Stimulated activated CD8-positive, alpha-beta memory T cell treated with anti-CD3 and anti-CD28 coated beads, Interleukin-15, amount 100 ng/mL, for 48 hours (primary cell): ENCODE data around the gene ZGLP1.
A peak's percentile ranks its signal among the peaks of the same experiment; 100 is the strongest.
"Not testable (repeated sequence)": the region's sequence is repeated elsewhere in the genome, so short reads cannot be mapped to it uniquely, and the experiment has no call there.

Experiments
- DNase-seq, 2 donors: peaks; one replicate each; pipeline ENCODE4 v3.0.0-alpha.2; 2020; ENCODE audit warnings: low read depth in 2 of 2

ZGLP1 gene

DNA sequence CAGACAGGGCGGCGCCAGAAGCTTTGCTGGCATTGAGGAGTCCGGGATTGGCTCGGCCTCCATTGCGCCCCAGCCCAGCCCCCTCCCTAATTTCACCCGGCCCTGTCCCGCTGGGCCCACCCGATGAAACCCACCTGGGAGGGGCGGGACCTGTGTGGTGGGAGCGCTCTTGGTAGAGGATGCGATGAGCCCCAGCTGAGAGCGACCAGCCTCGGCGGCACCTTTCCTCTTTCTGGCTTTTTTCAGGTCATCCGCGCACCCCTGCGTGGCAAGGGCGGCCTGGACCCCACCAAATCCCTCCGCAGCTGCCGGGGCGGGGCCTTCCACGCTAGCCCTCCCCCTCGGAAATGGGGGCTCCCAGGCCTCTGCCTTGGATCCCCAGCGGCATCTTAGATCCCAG, at the start of gene ZGLP1:
Gene ZGLP1, minus strand, starts transcription at position 393 of the 400 bp plus-strand sequence.
- no peak for DNase-seq

DNA sequence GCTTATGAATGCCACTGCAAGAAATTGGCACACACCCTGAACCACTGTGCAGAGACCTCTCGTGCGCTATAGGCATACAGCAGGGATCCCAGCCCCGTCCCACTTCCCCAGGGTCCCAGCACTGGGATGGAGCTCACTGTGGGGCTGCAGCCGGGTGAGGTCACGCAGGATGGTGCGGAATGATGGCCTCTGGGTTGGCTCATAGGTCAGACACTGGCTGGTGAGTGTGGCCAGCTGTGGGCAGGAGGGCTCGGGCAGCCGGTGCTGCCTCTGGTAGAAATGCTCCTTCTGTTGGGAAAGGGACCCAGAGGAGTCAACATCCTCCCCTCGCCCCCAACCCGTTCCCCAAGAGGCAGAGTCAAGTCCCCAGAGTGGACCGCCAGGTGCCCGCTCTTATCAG, 46.8 kb upstream of the ZGLP1 start:
- no peak for DNase-seq

DNA sequence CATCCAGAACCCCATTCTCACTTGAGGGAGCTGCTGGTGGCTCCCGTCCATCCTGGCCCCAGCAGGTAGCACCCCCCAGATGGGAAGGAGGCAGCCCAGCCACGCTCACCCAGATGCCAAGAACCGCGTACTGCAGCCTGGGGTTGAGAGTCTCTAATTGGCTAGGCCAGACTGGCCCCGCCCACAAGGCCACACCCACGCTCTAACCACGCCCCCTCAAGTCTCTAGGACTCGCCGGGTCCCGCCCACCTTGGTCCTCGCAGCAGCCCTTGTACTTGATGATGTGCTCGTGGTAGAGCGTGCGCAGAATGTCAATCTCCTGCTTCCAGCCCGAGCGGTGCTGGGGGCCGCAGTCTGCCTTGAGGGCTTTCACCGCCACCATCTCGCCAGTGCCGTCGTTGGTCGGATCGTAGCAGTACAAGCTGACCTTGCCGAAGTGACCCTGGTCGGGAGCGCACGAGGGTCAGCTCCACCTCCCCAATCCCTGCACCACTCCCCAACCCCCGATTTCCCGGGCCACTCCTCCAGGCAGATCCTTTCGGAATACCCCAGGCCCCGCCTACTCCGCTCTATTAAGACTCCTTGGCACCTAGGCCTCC, 44.3 kb upstream of the ZGLP1 start:
- DNase-seq: peak; percentile 37 to 47

DNA sequence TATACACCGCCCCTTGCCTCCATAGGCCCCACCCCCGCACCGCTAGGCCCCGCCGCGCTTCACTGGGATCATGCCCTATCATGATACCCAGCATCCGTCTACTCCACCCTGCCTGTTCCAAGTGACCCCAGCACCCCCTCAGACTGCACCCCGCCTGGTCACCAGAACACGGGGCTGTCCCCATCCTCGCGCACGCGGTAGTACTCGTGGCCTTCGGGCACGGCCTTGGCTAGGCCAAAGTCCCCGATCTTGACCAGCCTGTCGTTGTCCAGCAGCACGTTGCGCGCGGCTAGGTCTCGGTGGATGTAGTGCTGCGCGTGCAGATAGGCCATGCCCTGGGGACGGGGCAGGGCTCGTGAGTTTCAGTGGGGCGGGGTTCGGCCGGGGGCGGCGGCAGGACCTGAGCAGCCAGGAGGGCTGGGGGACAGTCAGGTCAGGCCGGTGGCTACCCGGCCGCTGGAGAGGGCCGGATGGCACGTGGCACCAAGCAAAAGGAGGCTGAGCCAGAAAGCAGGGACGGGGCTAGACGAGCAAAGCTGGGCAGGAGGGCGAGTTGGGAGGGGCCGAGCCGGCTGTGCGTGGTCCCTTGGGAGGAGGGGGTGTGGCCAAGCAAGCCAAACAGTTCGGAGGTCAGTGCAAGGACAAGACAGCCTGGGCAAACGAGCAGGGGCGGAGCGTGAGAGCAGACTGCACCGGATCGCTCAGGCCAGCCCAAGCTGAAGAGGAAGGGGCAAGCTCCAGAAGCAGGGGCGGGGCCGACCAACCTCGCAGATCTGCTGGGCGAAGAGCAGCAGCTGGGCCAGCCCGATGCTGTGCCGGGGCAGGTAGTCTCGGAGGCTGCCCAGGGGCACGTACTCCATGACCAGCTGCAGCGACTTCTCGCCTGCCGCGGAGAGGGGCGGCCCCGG, 43.4 kb upstream of the ZGLP1 start:
- no peak for DNase-seq

DNA sequence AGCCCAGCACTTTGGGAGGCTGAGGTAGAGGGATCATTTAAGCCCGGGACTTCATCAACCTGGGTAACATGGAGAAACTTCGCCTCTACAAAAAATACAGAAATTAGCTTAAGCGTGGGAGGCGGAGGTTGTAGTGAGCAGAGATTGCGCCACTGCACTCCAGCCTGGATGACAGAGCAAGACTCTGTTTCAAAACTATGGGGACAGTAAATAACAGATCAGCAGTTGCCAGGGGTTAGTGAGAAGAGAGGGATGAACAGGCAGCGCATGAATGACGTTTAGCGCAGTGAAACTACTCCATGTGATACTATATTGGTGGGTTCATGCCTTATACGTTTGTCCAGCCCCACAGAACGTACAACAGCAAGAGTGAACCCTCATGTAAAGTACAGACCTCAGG, 36.9 kb upstream of the ZGLP1 start:
- DNase-seq: no peak

DNA sequence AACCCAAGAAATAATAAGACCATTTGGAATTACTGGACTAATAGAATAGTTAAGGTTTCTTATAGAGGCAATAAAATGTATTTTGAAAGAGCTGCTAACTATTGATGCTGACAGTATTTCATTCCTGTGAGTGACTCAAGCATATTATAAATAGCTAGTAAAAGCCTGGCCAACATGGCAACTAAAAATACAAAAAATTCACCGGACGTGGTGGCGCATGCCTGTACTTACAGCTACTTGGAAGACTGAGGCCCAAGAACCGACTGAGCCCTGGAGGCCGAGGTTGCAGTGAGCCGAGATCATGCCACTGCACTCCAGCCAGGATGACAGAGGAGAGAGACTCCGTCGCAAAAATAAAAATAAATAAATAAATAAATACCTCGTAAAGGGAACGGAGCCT, 35.2 kb upstream of the ZGLP1 start:
- no peak for DNase-seq

DNA sequence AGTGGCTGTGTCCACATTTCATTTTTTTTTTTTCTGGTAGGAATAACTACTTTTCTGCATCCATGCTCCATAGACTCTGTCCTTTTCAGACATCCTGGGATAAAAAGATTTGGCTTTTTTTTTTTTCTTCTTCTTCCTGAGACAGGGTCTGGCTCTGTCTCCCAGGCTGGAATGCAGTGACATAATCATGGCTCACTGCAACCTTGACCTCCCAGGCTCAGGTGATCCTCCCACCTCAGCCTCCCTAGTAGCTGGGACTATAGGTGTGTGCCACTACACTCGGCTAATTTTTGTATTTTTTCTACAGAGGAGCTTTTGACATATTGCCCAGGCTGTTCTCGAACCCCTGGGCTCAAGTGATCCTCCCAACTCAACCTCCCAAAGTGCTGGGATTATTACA, 33.9 kb upstream of the ZGLP1 start:
- no peak for DNase-seq

DNA sequence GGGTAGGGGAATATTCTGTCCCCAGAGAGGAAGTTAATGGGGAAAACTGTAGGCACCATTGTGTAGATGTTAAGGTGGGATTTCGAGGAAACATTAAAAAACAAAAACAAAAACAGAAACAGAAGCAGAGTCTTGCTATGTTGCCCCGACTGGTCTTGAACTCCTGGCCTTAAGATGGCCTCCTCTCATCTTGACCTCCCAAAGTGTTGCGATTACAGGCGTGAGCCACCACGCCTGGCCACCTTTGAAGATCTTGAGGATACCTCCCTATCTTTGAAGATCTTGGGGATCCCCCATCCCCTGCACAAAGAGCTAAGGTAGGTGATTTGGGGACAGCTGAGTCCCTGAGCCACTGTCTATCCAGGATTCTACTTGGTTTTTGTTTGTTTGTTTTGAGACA, 30.4 kb upstream of the ZGLP1 start:
- DNase-seq: no peak

DNA sequence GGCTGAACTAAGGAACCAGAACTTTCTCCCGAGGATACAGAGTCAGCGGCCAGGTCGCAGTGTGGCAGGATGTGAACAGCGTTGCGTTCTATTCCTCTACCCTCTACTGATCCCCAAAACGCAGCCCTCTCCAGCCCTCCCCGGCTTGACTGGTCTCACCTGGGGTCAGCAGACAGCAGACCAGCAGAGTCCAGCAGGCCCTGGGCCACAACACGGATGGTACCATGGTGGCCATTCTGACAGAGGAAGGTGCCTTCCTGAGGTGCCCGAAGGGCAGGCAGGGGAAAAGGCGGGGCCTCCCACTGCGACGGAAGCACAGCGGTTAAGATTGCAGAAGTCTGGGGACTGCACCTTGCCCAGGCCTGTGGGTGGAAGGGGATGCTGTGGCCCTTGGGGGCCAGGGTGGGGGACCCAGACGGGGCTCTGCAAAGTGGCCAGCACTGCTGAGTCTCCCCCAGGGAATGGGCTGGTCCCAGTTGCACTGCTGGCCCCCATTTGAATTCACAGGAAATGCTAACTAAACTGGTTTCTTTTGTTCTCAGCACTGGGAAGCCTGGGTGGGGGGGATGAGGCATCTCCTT, 29.9 kb upstream of the ZGLP1 start, which contains the start of gene ICAM3:
Gene ICAM3, minus strand, starts transcription at position 245 of the 581 bp plus-strand sequence. Its CDS starts 10 bp downstream, at position 235.
- DNase-seq: peak; percentile 61

DNA sequence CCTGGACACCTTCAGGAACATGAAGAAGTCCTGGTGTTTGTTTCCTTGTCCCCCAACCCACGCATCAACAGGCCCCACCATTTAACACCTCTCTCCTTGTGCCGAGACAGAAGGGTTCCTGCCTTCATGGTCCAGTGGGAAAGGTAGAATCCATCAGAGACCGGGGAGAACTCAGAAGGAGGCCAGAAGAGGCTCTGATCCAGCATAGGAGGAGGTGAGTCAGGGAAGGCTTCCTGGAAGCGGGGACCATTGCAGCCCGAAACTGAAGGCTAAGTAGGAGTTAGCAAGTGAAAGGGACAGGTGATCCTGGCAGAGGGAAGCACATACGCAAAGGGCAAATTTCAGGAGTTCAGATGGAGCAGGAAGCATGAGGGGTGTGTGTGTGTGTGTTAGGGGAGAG, 29.3 kb upstream of the ZGLP1 start:
- DNase-seq: no peak

DNA sequence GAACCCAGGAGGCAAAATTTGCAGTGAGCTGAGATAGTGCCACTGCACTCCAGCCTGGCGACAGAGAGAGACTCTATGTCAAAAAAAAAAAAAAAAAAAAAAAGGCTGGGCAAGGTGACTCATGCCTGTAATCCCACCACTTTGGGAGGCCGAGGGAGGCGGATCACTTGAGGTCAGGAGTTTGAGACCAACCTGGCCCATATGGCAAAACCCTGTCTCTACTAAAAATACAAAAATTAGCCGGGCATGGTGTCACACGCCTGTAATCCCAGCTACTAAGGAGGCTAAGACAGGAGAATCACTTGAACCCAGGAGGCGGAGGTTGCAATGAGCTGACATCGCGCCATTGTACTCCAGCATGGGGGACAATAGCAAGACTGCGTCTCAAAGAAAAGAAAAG, 27.1 kb upstream of the ZGLP1 start:
- DNase-seq: not testable (repeated sequence)

DNA sequence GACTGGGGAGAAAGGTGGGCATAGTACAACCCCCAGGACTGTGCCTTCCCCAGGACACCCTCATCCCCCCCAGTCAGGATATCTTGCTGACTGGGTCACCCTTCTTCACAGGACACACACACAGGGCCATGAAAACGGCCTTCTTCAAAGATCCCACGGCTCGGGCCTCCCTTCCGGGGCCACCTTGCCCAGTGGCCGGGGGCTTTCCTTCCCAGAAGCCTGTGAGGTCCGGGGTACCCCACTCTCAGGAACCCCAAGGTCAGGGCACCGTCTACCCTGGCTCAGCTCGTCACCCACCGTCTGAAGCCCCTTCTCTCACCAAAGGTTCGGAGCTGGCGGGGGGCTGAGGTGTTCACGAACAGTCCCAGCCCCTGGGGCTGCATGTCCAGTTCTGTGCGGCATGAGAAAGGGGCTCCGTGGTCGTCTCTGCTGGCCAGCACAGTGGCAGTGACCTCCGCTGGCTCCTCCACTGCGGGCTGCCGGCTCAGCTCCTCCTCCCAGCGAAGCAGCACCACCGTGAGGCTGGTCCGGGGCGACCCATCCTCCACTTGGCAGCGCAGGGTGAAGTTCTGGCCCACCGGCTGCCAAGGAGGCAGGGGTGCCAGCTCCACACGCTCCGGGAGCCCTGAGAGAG, 25.9 kb upstream of the ZGLP1 start:
- DNase-seq: no peak

DNA sequence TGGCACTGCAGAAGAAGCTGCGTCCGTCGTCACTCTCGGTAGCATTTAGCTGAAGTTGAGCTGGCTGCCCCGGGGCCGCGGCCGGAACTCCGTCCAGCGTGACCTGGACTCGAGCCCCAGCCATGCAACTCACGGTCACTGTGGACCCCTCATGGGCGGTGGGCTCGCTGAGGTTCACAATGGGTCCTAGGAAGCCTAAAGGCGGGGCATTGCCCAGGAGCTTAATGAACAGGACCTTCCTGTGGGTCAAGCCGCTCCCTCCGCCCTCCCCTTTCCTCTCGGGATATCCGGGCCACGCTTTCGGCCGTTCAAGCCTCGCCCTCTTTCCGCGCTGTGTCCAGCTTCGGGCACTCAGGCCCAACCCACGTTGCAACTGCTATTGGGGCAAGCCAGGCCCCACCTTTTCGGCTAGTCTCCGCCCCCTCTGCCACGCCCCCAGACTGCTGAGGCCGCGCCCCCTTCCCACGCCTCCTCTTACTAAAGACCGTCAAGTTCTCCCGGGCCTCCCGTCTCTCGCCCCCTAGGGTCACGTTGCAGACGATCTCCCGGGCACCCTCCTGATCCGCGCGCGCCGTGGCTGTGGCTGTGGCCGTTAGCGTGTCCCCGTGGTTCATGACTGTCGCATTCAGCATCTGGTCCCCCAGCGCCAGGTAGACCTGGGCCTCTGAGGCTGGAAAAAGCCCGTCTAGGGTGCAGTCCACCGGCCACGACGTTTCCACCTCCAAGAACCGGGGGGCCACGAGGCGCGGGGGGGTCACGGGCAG, 25.2 kb upstream of the ZGLP1 start:
- DNase-seq: peak in 1 of 2 donors; percentile 49

DNA sequence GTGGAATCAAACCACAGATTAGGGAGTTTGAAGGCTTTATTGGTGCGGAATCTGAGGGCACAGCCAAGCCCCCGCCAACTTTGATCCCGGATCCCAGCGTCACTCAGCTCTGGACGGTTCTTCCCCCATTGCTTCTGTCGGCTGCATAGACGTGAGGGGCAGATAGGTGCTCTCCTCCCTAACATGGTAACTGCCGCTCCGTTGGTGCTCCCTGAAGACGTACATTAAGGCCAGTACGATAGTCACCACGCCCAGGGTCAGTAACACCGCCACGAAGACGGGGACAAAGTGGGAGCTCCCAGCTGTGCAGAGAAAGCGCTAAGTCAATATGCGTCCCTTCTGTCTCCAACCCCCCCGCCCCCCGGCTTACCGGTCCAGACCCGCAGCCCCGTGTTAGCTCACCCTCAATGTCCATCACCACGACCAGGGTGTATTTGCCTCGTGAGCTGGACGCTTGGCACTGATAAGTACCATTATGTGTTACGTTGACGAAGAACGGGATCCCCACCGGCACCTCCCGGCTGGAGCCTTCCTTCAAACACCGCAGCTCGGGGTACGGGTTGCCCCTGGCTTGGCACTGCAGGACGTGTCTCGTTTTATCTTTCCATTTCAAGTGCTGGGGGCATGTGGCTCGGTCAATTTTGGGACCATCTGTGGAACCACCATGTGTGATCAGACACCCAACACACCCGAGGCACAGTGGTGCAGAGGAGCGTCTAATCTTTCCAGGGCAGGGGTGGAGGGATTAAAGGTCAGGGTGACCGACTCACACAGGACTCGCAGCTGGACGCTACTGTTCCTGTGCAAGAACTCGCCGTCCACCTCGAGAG, 24.4 kb upstream of the ZGLP1 start:
- no peak for DNase-seq

DNA sequence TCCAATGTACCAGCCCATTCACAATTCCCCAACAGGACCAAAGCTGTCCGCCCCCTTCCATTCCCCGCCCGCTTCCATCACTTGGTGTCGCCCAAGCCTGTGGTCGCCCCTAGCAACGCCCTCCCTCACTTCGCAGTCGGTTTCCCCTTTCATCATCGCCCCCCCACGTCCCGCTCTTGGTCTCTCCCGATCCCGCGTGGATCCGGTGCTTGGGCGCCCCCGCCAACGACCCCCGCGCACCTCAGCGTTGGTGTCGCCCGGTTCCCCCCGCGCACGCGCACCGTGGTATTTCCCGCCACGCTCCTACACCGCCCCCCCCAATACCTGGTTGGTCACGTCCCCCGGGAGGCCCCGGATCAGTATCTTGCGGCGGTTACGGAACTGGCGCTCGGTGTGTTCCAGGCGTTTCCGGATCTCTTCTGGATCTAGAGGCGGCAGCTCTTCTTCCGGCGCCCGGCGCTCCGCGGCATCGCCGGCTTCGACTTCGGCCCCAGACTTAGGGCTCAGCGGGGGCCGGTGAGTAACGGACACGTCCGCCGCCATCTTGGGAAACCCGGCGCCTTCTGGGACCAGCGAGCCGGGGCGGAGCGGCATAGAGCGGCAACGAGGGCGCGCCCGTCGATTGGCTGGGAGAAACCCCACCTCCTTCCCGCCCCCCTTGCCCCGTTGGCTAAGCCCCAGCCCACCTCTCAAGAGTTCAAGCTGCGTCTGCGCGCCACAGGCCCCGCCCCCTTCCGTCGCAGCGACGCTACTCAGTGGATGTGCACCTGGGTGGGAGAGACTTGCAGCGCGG, 23.5 kb upstream of the ZGLP1 start, which contains the start of gene RAVER1:
Gene RAVER1, minus strand, starts transcription at position 565 of the 793 bp plus-strand sequence. Its CDS starts 22 bp downstream, at position 543.
- peak; percentile 98 for DNase-seq

DNA sequence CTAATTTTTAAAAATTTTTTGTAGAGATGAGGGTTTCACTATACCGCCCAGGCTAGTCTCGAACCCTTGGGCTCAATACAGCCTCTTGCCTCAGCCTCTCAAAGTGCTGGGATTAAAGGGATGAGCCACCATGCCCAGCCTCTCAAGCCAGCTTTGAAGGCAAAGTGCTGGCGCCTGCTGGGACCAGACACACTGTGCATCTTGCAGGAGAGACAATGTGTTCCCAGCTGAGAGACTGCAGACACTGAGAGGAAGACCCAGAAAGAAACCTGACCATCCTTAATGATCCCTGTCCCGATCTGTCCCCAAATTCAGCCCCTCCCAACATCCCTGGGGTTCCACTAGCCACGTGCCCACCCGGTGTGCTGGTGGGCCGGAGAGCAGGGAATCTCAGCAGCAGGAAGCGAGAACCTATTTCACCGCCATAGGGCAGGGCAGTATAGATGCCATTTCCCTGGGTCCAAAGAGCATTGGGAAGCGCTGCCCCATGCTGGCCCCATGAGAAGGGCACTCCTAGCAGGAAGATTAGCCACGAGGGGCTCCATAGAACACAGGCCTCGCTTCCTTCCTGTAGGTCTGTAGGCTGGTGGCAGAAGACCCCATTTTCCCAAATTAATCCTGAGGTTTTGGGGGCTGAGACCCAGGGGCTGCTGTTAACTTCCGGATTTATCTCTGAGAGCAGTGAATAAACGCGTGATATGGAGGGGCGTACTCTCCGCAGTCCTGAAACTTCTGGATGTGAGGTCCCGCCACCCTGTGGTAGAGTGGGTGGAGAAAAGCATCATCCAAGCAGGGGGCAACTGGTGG, 22.7 kb upstream of the ZGLP1 start:
- no peak for DNase-seq

DNA sequence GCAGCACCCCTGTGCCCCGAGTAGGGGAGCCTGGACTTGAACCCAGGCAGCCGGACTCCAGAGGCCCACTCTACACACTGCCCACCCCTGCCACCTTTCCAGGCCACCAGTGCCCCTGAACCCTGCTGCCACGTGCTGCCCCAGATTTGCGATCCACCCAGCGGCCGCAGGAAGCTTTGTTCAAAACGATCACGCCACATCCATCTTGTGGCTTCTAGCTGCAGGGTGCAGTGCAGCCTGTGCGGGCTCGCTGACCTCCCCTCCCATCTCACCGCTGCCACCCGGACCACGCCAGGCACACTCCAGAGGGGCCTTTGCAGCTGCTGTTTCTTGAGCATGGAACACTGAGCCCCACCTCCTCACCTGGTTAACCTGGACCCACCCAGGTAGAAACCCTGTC, 19.9 kb upstream of the ZGLP1 start:
- no peak for DNase-seq

DNA sequence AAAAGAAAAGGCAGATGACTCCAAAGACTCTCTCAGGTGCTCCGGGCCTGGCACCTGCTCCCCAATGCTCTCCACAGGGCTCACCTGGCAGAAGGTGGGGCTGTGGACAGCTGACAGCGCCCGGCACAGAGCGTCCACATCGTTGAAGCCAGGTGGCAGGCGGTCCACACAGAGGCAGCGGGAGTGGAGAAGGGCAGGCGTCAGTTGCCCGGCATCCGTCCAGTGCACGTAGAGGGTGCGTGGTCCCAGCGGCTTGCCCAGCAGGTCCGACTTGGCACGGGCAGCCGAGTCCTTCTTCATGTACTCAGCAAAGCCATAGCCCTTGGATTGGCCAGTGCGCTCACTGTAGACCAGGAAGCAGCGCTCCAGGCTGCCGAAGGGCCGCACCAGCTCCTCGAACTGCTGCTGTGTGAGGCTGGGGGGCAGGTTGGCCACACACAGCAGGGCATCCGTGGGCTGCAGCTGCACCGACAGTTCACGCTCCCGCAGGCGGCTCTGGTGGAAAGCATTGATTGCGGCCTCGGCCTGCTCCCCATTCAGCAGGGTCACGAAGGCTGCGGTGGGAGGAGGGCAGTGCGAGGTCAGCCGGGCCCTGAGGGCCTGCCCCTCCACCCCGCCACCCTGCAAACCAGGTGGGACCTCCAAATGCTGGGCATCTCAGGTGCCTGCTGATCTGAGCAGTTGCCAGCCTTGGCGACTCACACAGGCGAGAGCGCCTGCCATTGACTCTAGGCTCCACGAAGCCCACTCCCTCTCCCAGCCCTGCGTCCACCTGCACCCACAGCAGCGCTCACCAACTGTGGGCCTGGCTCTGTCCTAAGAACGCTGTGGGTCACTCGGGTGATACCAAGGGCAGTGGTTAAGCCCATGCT, 19.2 kb upstream of the ZGLP1 start:
- DNase-seq: no peak
